ENCODE results near the gene TTN.

DNA sequence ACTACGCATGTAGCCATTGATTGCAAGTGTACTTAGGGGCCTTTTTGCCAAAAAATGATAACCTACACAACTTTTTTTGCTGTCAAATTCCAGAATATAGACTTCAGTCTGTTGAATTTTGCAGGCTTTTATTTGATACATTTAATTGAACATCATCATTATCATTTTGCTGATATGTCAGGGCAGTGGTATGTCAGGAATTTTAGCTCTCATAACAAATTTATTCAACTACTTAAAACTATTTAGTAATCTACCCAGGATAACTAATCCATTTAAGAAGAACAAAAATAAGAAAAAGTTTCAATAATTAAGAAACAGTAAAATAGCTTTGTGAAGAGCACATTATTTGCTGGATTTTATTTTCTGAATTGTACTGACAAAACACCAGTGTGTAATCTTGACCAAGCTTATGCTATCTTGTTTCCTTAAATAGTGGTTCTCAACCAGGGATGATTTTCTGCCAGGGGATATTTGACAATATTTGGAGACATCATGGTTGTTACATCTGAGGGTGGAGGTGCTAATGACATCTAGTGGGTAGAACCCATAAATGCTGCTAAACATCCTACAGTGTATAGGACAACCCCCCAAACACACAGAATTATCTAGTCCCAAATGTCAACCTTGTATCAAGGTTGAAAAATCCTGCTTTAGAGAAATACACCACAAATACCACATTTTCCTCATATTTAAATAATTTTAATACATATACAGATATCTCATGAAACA is 12.1 kb upstream of the TTN start:
- TF ChIP-seq, protein P1, sequence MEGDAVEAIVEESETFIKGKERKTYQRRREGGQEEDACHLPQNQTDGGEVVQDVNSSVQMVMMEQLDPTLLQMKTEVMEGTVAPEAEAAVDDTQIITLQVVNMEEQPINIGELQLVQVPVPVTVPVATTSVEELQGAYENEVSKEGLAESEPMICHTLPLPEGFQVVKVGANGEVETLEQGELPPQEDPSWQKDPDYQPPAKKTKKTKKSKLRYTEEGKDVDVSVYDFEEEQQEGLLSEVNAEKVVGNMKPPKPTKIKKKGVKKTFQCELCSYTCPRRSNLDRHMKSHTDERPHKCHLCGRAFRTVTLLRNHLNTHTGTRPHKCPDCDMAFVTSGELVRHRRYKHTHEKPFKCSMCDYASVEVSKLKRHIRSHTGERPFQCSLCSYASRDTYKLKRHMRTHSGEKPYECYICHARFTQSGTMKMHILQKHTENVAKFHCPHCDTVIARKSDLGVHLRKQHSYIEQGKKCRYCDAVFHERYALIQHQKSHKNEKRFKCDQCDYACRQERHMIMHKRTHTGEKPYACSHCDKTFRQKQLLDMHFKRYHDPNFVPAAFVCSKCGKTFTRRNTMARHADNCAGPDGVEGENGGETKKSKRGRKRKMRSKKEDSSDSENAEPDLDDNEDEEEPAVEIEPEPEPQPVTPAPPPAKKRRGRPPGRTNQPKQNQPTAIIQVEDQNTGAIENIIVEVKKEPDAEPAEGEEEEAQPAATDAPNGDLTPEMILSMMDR (IDR thresholded peaks at IDR 0.05; ENCODE audit: low read depth, low read length, missing input control): no peak
- no peak for TF ChIP-seq JUND (IDR thresholded peaks at IDR 0.05)
- TF ChIP-seq GABPA (IDR thresholded peaks at IDR 0.05 in 1 of 2, conservative IDR thresholded peaks at IDR 0.05 in 1 of 2): no peak
- TF ChIP-seq RAD21 (IDR thresholded peaks at IDR 0.05): no peak
- TF ChIP-seq, protein P2, sequence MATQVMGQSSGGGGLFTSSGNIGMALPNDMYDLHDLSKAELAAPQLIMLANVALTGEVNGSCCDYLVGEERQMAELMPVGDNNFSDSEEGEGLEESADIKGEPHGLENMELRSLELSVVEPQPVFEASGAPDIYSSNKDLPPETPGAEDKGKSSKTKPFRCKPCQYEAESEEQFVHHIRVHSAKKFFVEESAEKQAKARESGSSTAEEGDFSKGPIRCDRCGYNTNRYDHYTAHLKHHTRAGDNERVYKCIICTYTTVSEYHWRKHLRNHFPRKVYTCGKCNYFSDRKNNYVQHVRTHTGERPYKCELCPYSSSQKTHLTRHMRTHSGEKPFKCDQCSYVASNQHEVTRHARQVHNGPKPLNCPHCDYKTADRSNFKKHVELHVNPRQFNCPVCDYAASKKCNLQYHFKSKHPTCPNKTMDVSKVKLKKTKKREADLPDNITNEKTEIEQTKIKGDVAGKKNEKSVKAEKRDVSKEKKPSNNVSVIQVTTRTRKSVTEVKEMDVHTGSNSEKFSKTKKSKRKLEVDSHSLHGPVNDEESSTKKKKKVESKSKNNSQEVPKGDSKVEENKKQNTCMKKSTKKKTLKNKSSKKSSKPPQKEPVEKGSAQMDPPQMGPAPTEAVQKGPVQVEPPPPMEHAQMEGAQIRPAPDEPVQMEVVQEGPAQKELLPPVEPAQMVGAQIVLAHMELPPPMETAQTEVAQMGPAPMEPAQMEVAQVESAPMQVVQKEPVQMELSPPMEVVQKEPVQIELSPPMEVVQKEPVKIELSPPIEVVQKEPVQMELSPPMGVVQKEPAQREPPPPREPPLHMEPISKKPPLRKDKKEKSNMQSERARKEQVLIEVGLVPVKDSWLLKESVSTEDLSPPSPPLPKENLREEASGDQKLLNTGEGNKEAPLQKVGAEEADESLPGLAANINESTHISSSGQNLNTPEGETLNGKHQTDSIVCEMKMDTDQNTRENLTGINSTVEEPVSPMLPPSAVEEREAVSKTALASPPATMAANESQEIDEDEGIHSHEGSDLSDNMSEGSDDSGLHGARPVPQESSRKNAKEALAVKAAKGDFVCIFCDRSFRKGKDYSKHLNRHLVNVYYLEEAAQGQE (IDR thresholded peaks at IDR 0.05): no peak
- TF ChIP-seq RXRA (IDR thresholded peaks at IDR 0.05): no peak

Data from liver (tissue), 3 donors.